HG02870 (cell line): Measurements from ENCODE around the gene BLOC1S3.

Source experiments
- ATAC-seq: cut with Tn5 transposase; IDR thresholded peaks from one replicate; pipeline ENCODE4 v1.9.1; 2021; ENCODE audit warnings: mild to moderate bottlenecking, moderate library complexity; ENCODE audit not compliant: unreplicated experiment

The BLOC1S3 gene

DNA sequence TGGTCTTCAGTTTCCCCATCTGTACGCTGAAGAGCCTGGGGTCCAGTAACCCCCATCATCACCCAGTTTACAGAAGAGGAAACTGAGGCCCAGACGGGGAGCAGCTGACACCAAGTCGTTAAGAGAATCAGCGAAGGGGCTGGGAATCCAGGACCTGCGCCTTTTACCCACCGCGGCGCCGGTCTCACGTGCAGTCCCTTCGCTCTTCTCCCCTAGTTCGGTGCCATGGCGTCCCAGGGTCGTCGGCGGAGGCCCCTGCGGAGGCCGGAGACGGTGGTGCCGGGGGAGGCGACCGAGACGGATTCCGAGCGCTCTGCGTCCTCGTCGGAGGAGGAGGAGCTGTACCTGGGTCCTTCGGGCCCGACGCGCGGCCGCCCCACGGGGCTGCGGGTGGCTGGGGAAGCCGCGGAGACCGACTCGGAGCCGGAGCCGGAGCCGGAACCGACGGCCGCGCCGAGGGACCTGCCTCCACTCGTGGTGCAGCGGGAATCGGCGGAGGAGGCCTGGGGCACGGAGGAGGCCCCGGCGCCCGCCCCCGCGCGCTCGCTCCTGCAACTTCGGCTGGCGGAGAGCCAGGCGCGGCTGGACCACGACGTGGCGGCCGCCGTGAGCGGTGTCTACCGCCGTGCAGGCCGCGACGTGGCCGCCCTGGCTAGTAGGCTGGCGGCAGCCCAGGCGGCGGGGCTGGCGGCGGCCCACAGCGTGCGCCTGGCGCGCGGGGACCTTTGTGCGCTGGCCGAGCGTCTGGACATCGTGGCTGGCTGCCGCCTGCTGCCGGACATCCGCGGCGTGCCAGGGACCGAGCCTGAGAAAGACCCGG lies 698 bp downstream of the BLOC1S3 start:
- no peak for ATAC-seq

DNA sequence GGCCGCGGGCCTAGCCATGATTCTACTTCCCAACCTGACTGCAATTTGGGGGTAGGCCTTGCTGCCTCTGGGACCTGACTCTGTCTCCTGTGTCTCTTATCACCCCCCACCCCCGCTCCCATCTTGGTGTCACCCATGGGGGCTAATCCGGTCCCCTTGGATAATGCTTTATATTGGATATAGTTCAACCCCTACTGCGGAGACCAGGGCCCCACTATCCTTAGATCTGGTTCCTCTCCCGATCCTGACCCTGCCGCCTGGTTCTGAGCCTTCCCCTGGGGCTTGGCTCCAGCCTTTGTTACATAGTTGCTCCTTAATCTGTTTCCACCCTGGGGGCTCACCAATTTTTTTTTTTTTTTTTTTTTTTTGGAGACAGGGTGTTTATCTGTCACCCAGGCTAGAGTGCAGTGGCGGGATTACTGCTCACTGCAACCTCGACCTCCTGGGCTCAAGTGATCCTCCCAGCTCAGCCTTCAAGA lies 1.3 kb downstream of the BLOC1S3 start:
- no peak for ATAC-seq

DNA sequence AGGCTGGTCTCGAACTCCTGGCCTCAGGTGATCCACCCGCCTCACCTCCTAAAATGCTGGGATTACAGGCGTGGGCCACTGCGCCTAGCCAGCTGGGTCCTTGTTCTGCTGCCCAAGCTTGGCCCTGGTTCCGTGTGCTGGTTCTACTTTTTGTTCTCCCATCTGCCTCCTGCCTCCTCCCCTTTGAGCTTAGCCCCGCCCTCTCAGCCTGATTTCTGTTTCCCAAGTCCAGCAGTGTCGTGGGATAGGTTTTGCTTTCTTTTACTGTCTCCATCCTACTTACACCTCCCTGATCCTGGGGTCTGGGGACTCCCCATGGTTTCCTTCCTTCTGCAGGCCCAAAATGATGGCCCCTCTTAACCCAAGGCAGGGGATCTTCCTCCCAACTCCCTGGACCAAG lies 2.4 kb downstream of the BLOC1S3 start:
- no peak for ATAC-seq

DNA sequence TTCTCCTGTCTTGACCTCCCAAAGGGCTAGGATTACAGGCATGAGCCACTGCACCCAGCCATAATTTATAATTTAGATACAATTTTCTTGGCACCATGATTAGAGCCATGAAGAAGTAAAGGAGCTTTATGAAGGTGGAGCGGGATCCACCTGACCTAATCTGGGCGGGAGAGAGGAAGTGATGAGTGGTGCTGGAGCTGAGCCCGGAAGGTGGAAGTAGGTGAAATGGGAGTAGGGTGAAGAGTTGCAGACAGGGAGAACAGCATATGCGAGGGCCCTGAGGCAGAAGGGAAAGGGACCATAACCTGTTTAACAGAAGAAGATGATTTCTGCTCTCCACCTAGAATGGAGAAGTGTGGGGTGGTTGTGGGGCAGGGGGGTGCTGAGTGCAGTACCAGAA lies 4.2 kb downstream of the BLOC1S3 start:
- no peak for ATAC-seq

DNA sequence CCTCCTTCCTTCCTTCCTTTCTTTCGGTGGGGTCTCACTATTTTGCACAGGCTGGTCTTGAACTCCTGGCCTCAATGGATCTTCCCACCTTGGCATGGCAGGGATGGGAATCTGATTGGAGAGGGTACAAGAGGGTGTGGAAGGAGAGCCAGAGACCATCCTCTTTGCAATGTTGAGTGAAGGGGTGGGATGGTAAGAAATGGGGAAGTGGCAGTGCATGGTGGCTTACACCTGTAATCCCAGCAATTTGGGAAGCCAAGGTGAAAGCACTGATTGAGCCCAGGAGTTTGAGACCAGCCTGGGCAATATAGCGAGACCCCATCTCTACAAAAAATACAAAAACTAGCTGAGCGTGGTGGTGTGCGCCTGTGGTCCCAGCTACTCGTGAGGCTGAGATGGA lies 5.5 kb downstream of the BLOC1S3 start:
- ATAC-seq: no peak

DNA sequence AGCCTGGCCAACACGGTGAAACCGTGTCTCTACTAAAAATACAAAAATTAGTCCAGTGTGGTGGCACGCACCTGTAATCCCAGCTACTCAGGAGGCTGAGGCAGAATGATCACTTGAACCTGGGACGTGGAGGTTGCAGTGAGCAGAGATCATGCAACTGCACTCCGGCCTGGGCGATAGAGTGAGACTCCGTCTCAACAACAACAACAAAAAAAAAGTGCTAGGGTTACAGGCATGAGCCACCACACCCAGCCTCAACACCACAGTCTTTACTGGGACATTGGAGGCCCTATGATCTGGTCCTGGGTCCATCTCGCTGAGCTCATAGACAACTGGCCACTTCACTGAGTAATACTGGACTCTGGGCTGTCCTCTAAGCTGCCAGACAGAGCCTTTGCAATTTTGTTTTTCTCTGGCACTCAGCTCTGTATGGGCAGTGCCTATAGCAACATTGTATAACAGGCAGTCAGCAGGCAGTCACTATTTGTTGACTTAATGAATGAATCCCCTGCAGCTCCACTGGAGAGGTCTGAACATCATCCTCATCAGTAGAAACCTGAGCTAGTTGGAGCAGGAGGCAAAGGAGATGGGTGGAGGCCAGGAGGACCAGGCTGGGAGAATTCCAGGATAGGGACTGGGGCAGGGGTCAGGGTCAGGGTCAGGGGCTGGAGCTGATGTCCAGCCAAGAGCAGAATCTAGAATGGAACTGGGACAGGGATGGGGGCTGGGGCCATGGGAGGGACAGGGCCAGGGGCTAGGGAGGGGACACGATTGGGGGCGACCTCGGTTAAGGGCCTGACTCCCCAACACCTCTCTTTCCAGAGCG lies 8.1 kb downstream of the BLOC1S3 start:
- no peak for ATAC-seq

DNA sequence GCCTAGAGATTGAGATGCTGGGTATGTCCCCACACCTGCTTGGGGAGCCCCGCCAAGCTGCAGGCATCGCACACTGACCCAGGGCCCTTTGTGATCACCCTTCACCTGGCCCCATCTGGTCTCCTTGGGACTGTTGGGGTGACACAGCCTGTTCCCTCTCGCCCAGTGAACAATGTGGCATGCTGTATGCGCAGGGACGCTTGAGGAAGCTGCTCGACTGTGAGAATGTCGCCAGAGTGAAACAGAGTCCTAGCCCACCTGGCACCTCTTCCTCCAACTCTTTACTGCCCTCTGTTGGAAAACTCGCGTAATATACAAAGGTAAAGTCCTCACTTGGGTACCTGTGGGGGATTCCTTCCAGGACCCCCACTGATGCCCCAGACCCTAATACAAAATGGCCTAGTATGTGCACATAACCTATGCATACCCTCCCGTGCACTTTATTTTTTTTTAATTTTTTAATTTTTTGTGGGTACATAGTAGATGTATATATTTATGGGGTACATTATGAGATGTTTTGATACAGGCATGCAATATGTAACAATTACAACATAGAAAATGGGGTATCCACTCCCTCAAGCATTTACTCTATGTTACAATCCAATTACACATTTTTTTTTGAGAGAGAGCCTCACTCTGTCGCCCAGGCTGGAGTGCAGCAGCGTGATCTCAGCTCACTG lies 9.0 kb downstream of the BLOC1S3 start:
- ATAC-seq: no peak

DNA sequence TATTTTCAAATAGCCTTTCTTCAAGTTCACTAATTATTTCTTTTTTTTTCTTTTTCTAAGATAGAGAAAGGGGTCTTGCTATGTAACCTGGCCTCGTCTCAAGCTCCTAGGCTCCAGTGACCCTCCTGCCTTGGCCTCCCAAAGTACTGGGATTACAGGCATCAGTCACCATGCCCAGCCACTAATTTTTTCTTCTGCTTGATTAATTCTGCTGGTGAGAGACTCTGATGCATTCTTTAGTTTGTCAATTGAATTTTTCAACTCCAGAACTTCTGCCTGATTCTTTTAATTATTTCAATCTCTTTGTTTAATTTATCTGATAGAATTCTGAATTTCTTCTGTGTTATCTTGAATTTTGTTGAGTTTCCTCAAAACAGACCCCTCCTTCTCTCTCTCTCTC lies 11.4 kb downstream of the BLOC1S3 start:
- ATAC-seq: no peak

DNA sequence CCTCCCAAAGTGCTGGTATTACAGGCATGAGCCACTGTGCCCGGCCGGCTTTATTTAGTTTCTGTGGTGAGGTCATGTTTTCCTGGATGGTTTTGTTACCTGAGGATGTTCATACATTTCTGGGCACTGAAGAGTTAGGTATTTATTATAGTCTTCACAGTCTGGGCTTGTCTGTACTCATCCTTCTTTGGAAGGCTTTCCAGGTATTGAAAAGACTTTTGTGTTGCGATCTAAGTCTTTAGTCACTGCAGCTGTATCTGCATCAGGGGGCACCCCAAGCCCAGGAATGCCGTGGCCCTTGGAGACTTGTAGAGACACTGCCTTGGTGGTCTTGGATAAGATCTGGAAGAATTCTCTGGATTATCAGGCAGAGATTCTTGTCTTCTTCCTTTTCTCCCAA lies 12.8 kb downstream of the BLOC1S3 start:
- no peak for ATAC-seq

DNA sequence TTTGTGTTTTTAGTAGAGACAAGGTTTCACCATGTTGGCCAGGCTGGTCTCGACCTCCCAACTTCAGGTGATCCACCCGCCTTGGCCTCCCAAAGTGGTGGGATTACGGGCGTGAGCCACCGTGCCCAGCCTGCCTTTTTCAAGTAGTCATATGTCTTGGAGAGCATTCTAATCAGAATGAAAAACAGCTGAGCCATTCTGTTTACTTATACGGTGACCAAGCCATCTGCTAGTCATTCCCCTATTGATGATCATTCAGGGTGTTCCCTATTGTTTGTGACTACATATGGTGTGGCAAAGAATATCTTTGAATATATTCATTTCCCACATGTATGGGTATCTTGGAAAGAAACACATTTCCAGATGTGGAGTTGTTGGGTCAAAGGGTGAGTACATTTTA lies 17.2 kb downstream of the BLOC1S3 start:
- ATAC-seq: no peak

DNA sequence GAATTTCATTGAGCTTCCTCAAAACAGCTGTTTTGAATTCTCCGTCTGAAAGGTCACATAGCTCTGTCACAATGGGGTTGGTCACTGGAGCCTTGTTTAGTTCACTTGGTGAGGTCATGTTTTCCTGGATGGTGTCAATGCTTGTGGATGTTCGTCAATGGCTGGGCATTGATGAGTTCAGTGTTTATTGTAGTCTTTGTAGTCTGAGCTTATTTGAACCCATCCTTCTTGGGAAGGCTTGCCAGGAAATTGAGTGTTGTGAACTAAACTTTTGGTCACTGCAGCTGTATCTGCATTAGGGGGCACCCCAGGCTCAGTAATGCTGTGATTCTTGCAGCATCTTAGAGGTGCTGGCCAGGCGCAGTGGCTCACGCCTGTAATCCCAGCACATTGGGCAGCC lies 22.0 kb downstream of the BLOC1S3 start:
- no peak for ATAC-seq

DNA sequence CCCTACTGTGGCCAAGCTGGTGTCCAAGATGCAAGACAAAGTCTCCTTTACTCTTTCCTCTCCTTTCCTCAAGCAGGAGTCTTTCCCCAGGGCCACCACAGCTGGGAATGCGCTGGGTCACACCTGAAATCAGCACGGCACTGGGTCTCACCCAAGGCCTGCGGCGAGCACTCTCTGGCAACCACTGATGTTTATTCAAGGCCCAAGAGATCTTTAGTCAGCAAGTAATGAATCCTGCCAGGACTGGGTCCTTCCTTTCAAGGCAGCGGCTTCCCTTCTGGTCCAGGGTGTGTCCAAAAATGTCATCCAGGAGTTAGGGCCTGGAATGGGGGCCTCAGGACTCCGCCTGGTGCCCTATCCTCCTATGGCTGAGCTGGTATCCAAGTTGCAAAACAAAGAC lies 24.1 kb downstream of the BLOC1S3 start:
- ATAC-seq: no peak

DNA sequence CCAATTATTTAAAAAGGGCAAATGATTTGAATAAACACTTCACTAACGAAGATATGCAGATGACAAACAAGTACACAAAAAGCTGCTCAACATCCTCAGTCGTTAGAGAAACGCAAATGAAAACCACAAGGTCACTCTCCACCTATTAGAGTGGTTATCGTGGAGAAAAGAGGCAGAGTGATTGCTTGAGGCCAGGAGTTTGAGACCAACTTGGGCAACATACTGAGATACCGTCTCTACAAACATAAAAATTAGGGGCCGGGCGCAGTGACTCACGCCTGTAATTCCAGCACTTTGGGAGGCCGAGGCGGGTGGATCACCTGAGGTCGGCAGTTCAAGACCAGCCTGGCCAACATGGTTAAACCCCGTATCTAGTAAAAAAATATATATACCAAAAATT lies 27.2 kb downstream of the BLOC1S3 start:
- ATAC-seq: no peak

DNA sequence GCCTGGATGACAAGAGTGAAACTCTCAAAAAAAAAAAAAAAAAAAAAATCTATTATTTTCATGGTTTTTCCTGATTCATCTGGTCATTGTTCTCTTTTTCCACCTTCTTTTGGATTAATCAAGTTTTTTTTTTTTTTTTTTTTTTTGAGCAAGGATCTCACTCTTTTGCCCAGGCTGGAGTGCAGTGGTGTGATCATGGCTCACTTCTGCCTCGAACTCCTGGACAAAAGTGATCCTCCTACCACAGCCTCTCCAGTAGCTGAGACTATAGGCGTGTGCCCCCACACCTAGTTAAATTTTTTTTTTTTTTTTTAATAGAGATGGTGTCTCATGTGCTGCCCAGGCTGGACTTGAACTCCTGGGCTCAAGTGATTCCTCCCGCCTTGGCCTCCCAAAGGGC lies 27.7 kb downstream of the BLOC1S3 start:
- ATAC-seq: no peak

DNA sequence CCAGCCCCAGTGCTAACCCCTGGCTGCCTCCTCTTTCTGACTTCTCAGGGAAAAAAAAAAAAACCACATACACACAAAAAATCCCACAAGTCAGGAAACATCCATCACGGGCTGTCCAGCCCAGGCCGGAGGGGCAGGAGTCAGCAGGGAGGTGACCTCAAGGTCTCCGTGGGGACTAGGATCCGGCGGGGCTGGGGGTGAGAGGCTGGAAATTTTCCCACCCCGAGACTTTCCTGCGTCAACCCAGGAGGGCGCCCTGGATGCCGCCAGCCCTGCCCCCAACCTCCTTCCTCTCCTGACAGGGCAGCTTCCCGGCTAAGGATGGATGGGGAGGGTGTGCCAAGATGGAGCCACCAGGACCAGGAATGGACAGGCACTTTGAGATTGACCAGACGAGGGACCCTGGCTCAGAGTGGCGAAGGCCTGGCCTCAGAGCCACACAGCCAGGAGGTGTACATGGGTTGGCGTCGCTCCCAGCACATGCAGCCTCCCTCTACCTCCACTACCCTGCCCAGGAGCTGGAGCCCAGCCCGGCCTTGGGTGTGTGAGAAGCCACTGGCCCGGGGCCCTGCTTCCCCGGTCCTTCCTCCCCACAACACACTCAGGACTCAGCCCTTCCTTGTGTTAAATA lies 33.3 kb downstream of the BLOC1S3 start:
- no peak for ATAC-seq

DNA sequence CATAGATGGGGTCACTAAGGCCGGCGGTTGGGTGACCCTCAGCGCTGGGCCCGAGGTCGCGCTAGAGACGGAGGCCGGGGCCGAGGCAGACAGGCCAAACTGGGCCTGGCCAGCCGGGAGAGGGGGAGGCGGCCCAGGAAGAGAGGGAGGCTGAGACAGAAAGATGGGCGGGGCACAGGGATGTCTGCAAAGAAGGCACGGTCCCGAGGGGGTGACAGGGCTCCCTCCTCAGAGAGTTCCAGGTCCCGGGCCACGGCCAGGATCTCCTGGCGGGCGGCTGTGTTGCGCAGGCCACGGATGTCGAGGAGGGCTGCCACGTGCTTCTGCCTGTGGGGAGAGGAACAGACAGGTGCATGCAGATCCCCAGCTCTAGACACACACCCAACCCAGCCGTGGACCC lies 34.4 kb downstream of the BLOC1S3 start:
- ATAC-seq: no peak

DNA sequence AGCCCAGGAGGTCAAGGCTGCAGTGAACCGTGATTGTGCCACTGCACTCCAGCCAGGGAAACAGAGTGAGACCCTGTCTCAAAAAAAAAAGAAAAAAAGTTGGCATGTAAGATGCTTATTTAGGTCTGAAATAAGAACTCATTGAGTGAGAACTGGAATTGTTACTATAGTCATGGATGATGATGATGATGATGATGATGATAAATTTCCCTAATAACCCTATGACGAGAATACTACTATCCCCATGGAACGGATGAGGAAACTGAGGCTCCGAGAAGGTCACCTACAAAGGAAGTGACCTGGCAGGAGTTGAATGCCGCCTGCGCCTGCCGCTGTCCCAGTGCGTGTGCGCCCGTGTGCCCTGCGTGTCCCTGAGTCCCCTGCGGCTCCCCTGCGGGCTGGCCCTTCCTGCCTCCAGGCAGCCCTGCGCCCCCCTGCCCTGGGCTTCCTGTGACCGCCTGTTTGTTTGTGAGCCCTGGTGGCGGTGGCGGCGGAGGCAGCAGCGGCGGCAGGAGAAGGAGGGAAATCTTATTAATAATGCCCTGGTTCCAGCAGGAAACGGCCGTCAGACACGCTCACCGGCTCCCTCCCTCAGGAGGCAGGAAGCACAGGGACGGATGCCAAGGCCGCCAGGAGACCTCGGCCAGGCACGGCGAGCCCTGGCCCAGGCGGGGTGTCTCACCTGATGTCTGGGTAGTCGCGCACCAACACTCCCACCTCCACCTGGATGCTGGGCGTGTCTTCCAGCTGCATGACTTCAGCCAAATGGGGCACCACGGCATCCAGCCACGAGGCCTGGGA lies 37.0 kb downstream of the BLOC1S3 start:
- ATAC-seq: no peak

DNA sequence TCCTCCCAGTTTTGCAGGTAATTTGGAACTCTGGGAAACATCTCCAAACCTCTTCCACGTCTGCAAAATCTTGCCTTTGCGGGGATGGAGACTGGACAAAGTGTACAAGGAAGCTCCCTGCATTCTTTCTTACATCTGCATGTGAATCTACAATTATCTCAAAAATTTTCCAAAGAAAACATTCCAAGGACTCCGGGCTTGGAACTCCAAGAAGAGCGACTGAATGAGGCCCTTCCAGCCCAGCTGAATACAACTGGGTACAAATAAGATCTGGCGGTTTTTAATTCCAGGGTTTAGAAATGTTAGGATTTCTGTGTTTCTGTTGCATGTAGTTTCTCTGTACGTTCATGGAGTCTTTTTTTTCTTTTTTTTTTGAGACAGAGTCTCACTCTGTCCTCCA lies 38.1 kb downstream of the BLOC1S3 start:
- ATAC-seq: no peak

DNA sequence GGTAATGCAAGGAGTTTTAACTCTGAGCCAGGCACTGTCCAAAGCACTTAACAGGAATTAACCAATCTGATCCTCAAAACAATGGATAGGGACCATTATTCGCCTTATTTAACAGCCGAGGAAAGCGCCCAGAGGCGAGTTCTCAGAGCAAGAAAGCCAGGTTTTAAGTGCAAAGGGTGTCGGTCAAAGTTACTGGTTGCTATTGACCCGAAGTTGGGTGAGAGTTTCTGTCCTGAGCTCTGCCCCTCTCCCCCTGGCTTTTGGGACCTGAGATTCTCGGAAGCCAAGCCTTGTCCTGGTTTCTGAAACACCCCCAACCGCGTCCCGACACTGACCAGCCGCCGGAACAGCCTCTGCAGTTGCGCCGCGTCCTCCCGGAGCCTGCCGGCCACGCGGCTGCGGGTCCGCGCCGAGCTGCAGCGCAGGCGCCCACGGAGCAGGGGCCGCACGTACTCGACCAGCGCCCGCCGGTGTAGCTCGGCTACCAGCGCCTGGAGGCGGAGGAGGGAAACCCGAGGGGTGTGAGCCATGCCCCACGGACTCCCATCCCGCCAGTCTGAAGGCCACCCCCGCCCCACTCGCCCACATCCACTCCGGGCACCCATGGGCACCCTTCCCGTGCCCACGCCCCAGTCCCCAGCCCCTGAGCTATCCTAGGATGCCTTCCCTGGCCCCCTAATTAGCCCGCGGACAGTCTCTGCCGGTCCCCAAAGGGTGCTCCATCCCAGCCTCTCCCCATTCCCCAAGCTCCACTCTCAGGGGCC lies 38.8 kb downstream of the BLOC1S3 start:
- ATAC-seq: no peak

DNA sequence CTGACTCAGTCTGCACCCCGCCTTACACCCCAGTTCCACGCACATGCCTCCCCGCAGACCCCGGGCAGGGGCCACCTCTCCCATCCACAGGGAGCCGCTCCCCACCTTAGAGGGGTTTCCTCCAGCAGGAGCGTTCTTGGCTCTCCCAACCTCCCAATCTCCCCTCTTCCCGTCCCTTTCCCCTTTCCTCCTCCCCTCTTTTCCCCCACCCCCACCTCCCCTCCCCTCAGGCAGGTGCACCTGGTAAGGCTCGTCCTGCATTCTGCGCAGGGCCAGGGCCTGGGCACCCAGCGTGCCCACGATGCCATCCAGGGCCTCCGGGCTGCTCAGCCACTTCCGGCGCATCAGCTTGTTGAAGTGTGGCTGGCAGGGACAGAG lies 39.4 kb downstream of the BLOC1S3 start:
- ATAC-seq: no peak
